Cardiac fibroblast (primary cell): ENCODE measurements around the gene PEX5L.

Source experiments
- DNase-seq, 2 donors: peaks; one replicate each; pipeline versions ENCODE4 v3.0.0 to v3.0.0-alpha.2; 2010; ENCODE audit warnings: low read depth in 2 of 2
- H3K4me3 ChIP-seq, 2 donors: replicated peaks in 1 of 2; 1 replicate in 1 of 2; 2 replicates in 1 of 2; pipeline ENCODE4 v1.5.1; 2011; ENCODE audit warnings: low read depth in 2 of 2, low read length in 2 of 2, mild to moderate bottlenecking in 2 of 2, moderate library complexity in 1 of 2
- TF ChIP-seq, protein P1 (sequence below): IDR thresholded peaks from one replicate; pipeline ENCODE4 v1.5.1; 2011; ENCODE audit warnings: low read depth, mild to moderate bottlenecking, low read length, inconsistent platforms

The PEX5L gene

DNA sequence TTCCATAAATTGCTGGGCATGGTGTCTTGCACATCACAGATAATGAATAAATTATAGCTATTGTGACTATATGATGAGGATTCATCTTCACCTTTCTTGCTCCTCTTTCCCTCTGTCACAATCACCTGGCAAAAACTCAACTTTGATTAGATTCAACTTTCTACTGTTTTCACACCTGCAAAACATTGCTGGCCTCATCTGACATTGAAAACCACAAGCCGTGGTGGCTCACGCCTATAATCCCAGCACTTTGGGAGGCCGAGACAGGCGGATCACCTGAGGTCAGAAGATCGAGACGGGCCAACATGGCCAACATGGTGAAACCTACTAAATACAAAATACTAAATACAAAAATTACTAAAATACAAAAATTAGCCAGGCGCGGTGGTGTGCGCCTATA lies 12.7 kb upstream of the PEX5L start:
- no peak overlapping the region for H3K4me3 ChIP-seq
- DNase-seq, result no peak
- TF ChIP-seq, protein P1, sequence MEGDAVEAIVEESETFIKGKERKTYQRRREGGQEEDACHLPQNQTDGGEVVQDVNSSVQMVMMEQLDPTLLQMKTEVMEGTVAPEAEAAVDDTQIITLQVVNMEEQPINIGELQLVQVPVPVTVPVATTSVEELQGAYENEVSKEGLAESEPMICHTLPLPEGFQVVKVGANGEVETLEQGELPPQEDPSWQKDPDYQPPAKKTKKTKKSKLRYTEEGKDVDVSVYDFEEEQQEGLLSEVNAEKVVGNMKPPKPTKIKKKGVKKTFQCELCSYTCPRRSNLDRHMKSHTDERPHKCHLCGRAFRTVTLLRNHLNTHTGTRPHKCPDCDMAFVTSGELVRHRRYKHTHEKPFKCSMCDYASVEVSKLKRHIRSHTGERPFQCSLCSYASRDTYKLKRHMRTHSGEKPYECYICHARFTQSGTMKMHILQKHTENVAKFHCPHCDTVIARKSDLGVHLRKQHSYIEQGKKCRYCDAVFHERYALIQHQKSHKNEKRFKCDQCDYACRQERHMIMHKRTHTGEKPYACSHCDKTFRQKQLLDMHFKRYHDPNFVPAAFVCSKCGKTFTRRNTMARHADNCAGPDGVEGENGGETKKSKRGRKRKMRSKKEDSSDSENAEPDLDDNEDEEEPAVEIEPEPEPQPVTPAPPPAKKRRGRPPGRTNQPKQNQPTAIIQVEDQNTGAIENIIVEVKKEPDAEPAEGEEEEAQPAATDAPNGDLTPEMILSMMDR, result no peak

DNA sequence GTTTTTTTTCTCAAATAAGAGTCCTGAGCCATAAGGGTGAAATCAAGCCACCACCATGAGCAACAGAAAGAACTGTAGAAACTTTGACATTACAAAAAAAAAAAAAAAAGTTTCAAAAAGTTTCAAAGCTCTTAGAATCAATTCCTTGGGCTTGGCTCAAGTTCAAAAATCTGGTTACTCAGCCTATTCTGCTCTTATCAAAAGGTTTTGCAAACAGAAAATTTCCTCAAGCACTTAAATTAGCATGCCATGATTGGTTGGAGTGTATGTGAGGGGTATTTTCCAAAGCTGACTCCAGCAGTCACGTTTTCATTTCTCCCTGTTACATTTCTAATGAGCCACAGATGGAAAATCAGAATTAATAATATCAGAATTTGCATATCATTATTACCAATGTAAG lies 12.1 kb upstream of the PEX5L start:
- TF ChIP-seq, protein P1, result no peak
- DNase-seq, result peak; percentile 0 to 3
- no peak overlapping the region for H3K4me3 ChIP-seq

DNA sequence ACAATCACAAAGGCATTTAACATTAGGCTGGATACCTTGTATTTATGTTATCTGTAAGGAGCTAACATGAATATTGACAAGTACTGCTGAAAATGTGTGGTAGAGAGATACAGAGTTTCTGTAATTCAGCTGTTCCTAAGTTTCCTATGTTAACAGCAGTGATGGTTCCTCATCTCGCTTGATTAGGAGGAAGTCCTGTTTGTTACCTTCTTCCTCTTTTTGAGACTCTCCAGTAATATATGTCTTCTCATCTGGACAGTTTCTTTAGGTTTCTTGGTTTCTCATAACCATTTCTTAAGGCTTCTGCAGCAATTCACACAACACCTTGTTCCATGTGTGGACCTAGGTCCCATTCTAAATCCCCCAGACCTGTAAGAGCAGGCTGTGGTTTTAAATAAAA lies 11.4 kb upstream of the PEX5L start:
- DNase-seq, result no peak
- no peak overlapping the region for H3K4me3 ChIP-seq
- TF ChIP-seq, protein P1, result no peak

DNA sequence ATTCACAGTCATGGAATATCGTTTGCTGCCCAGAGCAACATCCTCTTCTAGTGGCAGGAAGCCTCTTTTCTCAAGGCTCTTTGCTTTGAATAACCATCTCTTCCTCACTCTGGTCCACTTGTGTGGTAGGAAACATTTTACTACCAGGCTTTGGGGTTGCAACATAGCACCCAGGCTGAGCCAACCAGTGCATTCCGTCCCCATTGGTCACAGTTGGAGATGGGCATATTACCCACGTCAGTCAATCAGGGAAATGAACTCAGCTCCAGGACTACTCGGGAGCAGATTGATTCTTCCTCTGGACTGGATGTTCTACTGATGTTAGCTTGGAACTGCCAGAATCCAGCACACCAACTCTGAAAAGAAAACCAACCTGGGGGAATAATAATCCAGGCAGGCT lies 4.2 kb upstream of the PEX5L start:
- TF ChIP-seq, protein P1, result no peak
- no peak for DNase-seq

DNA sequence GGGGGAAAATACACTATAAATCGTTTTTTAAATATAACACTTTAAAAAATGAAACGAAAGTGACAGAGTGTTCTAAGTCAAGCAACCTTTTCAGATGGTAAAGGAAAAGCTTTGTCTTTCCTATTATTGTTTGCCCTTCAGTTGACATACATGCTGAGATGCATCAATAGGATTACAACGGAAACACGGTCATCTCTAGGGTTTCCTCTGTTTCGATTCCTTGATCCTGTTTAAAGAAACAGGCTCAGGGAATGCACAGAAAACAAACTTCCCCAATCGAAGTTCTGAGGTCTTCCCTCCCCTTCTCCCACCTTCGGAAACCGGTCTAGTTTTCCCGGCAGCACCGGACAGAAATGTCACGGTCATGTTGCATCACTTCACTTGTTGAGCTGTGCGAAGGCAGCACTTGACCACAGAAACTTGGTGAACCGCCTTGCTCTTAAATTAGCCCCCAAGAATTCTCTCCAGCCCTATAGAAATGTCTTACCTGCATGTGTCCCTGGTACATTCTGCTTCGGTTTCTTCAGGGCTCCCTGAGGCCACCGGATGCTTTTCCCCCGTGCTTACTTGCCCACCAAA lies 556 bp downstream of the PEX5L start:
- no peak overlapping the region for H3K4me3 ChIP-seq

More for the DNA sequence above, 4.2 kb upstream of the PEX5L start:
- no peak overlapping the region for H3K4me3 ChIP-seq

DNA sequence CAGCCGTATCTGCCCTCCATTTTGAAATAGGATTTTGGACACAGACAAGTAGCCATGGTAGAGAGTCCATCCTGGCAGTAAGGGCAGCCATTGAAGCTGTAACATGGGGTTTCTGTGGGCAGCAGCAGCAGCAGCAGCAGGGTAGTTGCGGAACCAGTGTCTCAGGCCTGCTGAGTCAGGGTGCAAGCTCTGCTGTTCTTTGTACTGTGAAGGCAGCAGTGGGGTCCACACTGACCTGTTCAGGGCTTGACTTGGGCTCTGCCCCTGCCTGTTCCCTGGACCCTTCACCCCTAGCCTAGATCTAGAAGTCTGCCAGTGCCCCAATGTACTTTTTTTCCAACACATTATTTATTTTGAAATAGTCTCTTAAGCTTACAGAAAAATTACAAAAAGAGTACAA lies 9.7 kb downstream of the PEX5L start:
- DNase-seq, result no peak
- no peak overlapping the region for H3K4me3 ChIP-seq
- TF ChIP-seq, protein P1, result no peak

More for the DNA sequence above, 556 bp downstream of the PEX5L start:
- TF ChIP-seq, protein P1, result no peak
- DNase-seq, result no peak

DNA sequence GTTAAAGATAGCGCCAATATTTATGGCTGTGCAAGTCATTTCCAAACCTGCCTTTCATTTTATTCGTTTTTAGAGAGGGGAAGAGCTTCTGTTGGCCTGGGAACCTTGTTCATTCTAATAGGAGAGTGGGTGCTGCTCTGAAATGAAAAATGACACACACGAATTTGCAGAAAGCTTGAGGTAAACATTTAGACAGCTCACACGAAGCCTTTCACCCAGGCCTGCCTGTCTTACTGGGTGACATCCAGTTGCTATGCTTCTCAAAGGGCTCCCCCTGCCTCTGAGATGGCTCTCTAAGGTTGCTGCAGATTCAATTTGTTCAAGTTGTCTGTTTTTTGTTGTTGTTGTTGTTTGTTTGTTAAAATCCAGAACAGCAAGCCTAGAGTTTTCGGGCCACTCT lies 18.2 kb downstream of the PEX5L start:
- TF ChIP-seq, protein P1, result no peak
- no peak overlapping the region for H3K4me3 ChIP-seq
- no peak for DNase-seq
